Gastrocnemius medialis (tissue), 4 donors: ENCODE results near the gene DAPK1. TPM values are rescaled to one million over a fixed set of nuclear protein-coding genes. Genes with fewer than 3 reads are reported as not detected.

Experiments used
- ATAC-seq, 2 donors: fragments of 150-250 bp; one replicate each; pipeline ENCODE4 v1.9.1; 2016
- DNase-seq, 2 donors: peaks; one replicate each; pipeline ENCODE4 v3.0.0-alpha.2; 2019
- H3K27ac ChIP-seq, 4 donors: fragments of 200-600 bp; sonication (generic); 1 replicate in 1 of 4; 2 replicates in 3 of 4; pipeline ENCODE4 v1.5.1; 2016 to 2018; ENCODE audit warnings: mild to moderate bottlenecking in 2 of 4, moderate library complexity in 1 of 4
- H3K27me3 ChIP-seq, 3 donors: fragments of 200-600 bp; sonication (generic) in 2 of 3; 1 replicate in 1 of 3; 2 replicates in 2 of 3; pipeline versions ENCODE4 v1.5.1 to v1.6.0; 2016 to 2019; ENCODE audit warnings: mild to moderate bottlenecking in 1 of 3, moderate library complexity in 1 of 3
- H3K36me3 ChIP-seq, 2 donors: fragments of 200-600 bp; sonication (generic) in 1 of 2; one replicate each; pipeline ENCODE4 v1.5.1; 2017 to 2018
- H3K4me1 ChIP-seq, 2 donors: fragments of 200-600 bp; sonication (generic) in 1 of 2; one replicate each; pipeline ENCODE4 v1.5.1; 2016 to 2017; ENCODE audit warnings: mild to moderate bottlenecking in 2 of 2
- H3K4me3 ChIP-seq, 4 donors: fragments of 200-600 bp; sonication (generic) in 3 of 4; 1 replicate in 1 of 4; 2 replicates in 3 of 4; pipeline ENCODE4 v1.5.1; 2016 to 2019; ENCODE audit warnings: mild to moderate bottlenecking in 2 of 4
- H3K9me3 ChIP-seq, 3 donors: fragments of 200-600 bp; sonication (generic) in 2 of 3; 1 replicate in 1 of 3; 2 replicates in 2 of 3; pipeline ENCODE4 v1.5.1; 2016 to 2019
- POLR2A ChIP-seq, 2 donors: fragments of 450-650 bp; IDR thresholded peaks; one replicate each; pipeline ENCODE4 v1.6.1; 2017; ENCODE audit warnings: antibody characterized with exemption in 2 of 2, mild to moderate bottlenecking in 2 of 2, moderate library complexity in 2 of 2
- in situ Hi-C, 4 donors: fragments of 200-750 bp; cut with MboI; loops; one replicate each; pipeline versions ENCODE4 v1.15.0 to v1.8.0; 2017; ENCODE audit warnings: low sequenced_read_pairs in 4 of 4
- intact Hi-C: fragments of 100-400 bp; cut with DNase I; formaldehyde crosslinking; loops from one replicate; pipeline ENCODE4 v1.15.1; 2023; ENCODE audit warnings: low total_unique reads
- total RNA-seq, 4 donors: library from RNA; depleted of rRNA; stranded (reverse); fragments of >200 nt; gene quantifications; one replicate each; pipeline versions ENCODE4 v1.1.0 to v1.2.3, GENCODE V29; 2016
- TF ChIP-seq, protein P1 (sequence below), 5 experiments: fragments of 450-650 bp in 3 of 5; fragments of 200-600 bp in 2 of 5; sonication (generic) in 2 of 5; IDR thresholded peaks in 4 of 5; conservative IDR thresholded peaks in 1 of 5; 1 replicate in 4 of 5; 2 replicates in 1 of 5; pipeline ENCODE4 v1.5.1; 2016 to 2019; ENCODE audit warnings: antibody characterized with exemption in 5 of 5, mild to moderate bottlenecking in 3 of 5, moderate library complexity in 3 of 5

The DAPK1 gene
- total RNA-seq, 4 donors from 2014 or later: 1.2 to 4.3 (median 2.7) TPM

DNA sequence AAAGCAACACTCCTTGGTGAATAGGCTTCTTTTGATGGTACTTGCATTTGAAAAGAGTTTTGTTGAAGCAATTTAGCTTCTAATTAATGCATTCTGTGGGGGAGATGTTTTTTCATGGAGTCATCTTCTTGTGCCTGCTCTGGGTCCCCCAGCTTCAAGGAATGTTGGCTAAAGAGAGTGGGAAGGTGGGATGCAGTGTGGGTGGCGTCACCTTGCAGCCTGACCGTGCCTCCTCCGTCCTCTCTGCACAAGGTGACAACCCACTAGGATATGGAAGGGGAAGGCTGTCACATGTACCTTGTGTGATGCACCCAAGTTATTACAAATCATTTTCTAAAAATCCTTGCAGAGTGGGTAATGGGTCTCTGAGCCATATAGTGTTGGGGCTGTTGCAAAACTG lies 70.7 kb downstream of the DAPK1 start:
- intact Hi-C loops: no loop called here
- ATAC-seq: no peak
- no peak overlapping the region for H3K4me3 ChIP-seq
- TF ChIP-seq, protein P1, sequence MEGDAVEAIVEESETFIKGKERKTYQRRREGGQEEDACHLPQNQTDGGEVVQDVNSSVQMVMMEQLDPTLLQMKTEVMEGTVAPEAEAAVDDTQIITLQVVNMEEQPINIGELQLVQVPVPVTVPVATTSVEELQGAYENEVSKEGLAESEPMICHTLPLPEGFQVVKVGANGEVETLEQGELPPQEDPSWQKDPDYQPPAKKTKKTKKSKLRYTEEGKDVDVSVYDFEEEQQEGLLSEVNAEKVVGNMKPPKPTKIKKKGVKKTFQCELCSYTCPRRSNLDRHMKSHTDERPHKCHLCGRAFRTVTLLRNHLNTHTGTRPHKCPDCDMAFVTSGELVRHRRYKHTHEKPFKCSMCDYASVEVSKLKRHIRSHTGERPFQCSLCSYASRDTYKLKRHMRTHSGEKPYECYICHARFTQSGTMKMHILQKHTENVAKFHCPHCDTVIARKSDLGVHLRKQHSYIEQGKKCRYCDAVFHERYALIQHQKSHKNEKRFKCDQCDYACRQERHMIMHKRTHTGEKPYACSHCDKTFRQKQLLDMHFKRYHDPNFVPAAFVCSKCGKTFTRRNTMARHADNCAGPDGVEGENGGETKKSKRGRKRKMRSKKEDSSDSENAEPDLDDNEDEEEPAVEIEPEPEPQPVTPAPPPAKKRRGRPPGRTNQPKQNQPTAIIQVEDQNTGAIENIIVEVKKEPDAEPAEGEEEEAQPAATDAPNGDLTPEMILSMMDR (IDR thresholded peaks at IDR 0.05 in 4 of 5, conservative IDR thresholded peaks at IDR 0.05 in 1 of 5): no peak
- no peak for TF ChIP-seq POLR2A (IDR thresholded peaks at IDR 0.05)
- DNase-seq: no peak
- H3K9me3 ChIP-seq: no peaks in the 10 kb centered on the region
- no peaks in the 10 kb centered on the region for H3K36me3 ChIP-seq
- H3K27ac ChIP-seq: no peak overlapping the region
- in situ Hi-C loops: loop anchor here in 1 of 4 donors (10.0 kb wide), 1 partner anchor 64 kb away; no protein-coding TSS in a partner anchor
- no peaks in the 10 kb centered on the region for H3K27me3 ChIP-seq
- H3K4me1 ChIP-seq: peaks cover 0 to 4% of the 10 kb centered on the region in 2 donors

GRCh38 chr9:87569008-87569509 lies 71.4 kb downstream of the DAPK1 start:
- TF ChIP-seq POLR2A (IDR thresholded peaks at IDR 0.05): no peak
- TF ChIP-seq, protein P1 (IDR thresholded peaks at IDR 0.05 in 4 of 5, conservative IDR thresholded peaks at IDR 0.05 in 1 of 5): no peak
- no peak for ATAC-seq

DNA sequence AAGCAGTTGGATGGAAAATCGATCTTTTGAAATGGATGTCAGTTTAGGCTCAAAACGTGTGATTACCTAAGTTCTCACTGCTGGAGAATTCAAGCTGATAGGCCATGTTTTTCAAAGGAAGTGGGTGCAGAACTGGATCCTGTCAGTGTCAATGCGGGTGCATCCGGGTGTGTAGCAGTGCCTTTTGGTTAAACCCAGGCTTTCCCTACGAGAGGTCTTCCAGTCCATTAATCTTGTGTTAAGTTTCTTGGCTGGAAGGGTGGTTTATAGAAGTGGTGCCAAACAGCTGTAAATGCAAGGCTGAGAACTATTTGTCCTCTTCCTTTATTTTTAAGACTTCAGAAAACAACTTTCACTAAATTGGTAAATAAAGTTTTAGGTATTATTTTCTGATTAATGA lies 71.9 kb downstream of the DAPK1 start:
- intact Hi-C loops (no loop called here), in situ Hi-C loops (loop anchor here in 1 of 4 donors (10.0 kb wide), 1 partner anchor 65 kb away; no protein-coding TSS in a partner anchor)
- H3K27ac ChIP-seq: no peak overlapping the region
- H3K4me1 ChIP-seq: peaks cover 0 to 4% of the 10 kb centered on the region in 2 donors
- no peaks in the 10 kb centered on the region for H3K9me3 ChIP-seq
- ATAC-seq (no peak), DNase-seq (no peak)
- H3K36me3 ChIP-seq: no peaks in the 10 kb centered on the region
- no peaks in the 10 kb centered on the region for H3K27me3 ChIP-seq
- TF ChIP-seq, protein P1 (IDR thresholded peaks at IDR 0.05 in 4 of 5, conservative IDR thresholded peaks at IDR 0.05 in 1 of 5): no peak
- TF ChIP-seq POLR2A (IDR thresholded peaks at IDR 0.05): no peak
- no peak overlapping the region for H3K4me3 ChIP-seq

More at GRCh38 chr9:87569008-87569509, 71.4 kb downstream of the DAPK1 start:
- Histone ChIP-seq H3K9me3 (no peaks in the 10 kb centered on the region), H3K27ac (no peak overlapping the region), H3K36me3 (no peaks in the 10 kb centered on the region), H3K4me3 (no peak overlapping the region), H3K27me3 (no peaks in the 10 kb centered on the region), H3K4me1 (peaks cover 0 to 4% of the 10 kb centered on the region in 2 donors)
- intact Hi-C loops (no loop called here), in situ Hi-C loops (loop anchor here in 1 of 4 donors (10.0 kb wide), 1 partner anchor 64 kb away; no protein-coding TSS in a partner anchor)
- DNase-seq: no peak

- Histone ChIP-seq H3K27ac (no peak overlapping the region), H3K4me1 (peaks cover 0 to 4% of the 10 kb centered on the region in 2 donors)
- in situ Hi-C loops: loop anchor here in 1 of 4 donors (10.0 kb wide), 1 partner anchor 65 kb away; no protein-coding TSS in a partner anchor
Observed at GRCh38 chr9:87570000-87570908, 72.6 kb downstream of the DAPK1 start.

More at GRCh38 chr9:87570000-87570908, 72.6 kb downstream of the DAPK1 start:
- H3K9me3 ChIP-seq: no peaks in the 10 kb centered on the region
- H3K4me3 ChIP-seq: no peak overlapping the region
- TF ChIP-seq POLR2A (IDR thresholded peaks at IDR 0.05): no peak
- TF ChIP-seq, protein P1 (IDR thresholded peaks at IDR 0.05 in 4 of 5, conservative IDR thresholded peaks at IDR 0.05 in 1 of 5): no peak
- no peaks in the 10 kb centered on the region for H3K36me3 ChIP-seq
- ATAC-seq (no peak), DNase-seq (no peak)
- no peaks in the 10 kb centered on the region for H3K27me3 ChIP-seq
- intact Hi-C loops: no loop called here
